Sciatic nerve (tissue), 2 donors: ENCODE results near the gene CYFIP2. TPM values are rescaled to one million over a fixed set of nuclear protein-coding genes. Genes with fewer than 3 reads are reported as not detected.
A peak's percentile ranks its signal among the peaks of the same experiment; 100 is the strongest.

ENCODE experiments used
- ATAC-seq: fragments of 200-7000 bp; cut with Tn5 transposase; one replicate; pipeline ENCODE4 v1.9.1; 2020; ENCODE audit warnings: mild to moderate bottlenecking, moderate library complexity
- DNase-seq: peaks from one replicate; pipeline ENCODE4 v3.0.0-alpha.2; 2020; ENCODE audit warnings: low spot score
- intact Hi-C: fragments of 100-400 bp; cut with DNase I; formaldehyde crosslinking; loops from one replicate; pipeline ENCODE4 v1.14.2; 2022
- total RNA-seq: library from RNA; stranded (reverse); fragmentation: NEBNext Ultra II Directional; extraction: Animal tissue kit (Norgen Biotek cat#: 25700); gene quantifications from one replicate; pipeline ENCODE4 v1.2.1, GENCODE V29; 2021
- donor health status: DM: no; HTN: no; CAD: no.
- donor health status: DM: no; HTN: no; CAD: no.

The CYFIP2 gene
- total RNA-seq, 1 donor from 2014 or later = 23.6 TPM

- DNase-seq (no peak), ATAC-seq (peak; percentile 24)
- intact Hi-C loops = loop anchor here (5.0 kb wide), 1 partner anchor 59 kb away; no protein-coding TSS in a partner anchor
Observed at GRCh38 chr5:157252711-157253465, 13.0 kb upstream of the CYFIP2 start.

- ATAC-seq = peak; percentile 92
- intact Hi-C loops = loop anchor here (5.0 kb wide), 1 partner anchor 59 kb away; no protein-coding TSS in a partner anchor
- peak; percentile 68 for DNase-seq
Observed at GRCh38 chr5:157253547-157253946, 12.4 kb upstream of the CYFIP2 start.

- DNase-seq (no peak), ATAC-seq (no peak)
- intact Hi-C loops = no loop called here
Observed at GRCh38 chr5:157258450-157258849, 7.5 kb upstream of the CYFIP2 start.

- ATAC-seq = no peak
- DNase-seq = no peak
- intact Hi-C loops = no loop called here
Observed at GRCh38 chr5:157259699-157260098, 6.2 kb upstream of the CYFIP2 start.

GRCh38 chr5:157263496-157264090 lies 2.3 kb upstream of the CYFIP2 start:
- DNase-seq (no peak), ATAC-seq (no peak)
- intact Hi-C loops = no loop called here

- ATAC-seq = no peak
- DNase-seq = no peak
- intact Hi-C loops = no loop called here
Observed at GRCh38 chr5:157266286-157267007, 524 bp downstream of the CYFIP2 start.

- intact Hi-C loops = no loop called here
- no peak for DNase-seq
Observed at GRCh38 chr5:157267025-157267424, 1.1 kb downstream of the CYFIP2 start.

GRCh38 chr5:157267761-157268480 lies 2.0 kb downstream of the CYFIP2 start:
- ATAC-seq (no peak), DNase-seq (no peak)
- intact Hi-C loops = no loop called here

More at GRCh38 chr5:157267025-157267424, 1.1 kb downstream of the CYFIP2 start:
- no peak for ATAC-seq

GRCh38 chr5:157269165-157269671 lies 3.3 kb downstream of the CYFIP2 start:
- DNase-seq (no peak), ATAC-seq (no peak)
- intact Hi-C loops = no loop called here

- DNase-seq (no peak), ATAC-seq (no peak)
- intact Hi-C loops = no loop called here
Observed at GRCh38 chr5:157269761-157270272, 3.9 kb downstream of the CYFIP2 start.

- intact Hi-C loops = no loop called here
- ATAC-seq (no peak), DNase-seq (no peak)
Observed at GRCh38 chr5:157270771-157271170, 4.8 kb downstream of the CYFIP2 start.

- DNase-seq (no peak), ATAC-seq (peak; percentile 30)
- intact Hi-C loops = no loop called here
Observed at GRCh38 chr5:157271740-157272271, 5.9 kb downstream of the CYFIP2 start.

- ATAC-seq (no peak), DNase-seq (no peak)
- intact Hi-C loops = no loop called here
Observed at GRCh38 chr5:157273131-157273556, 7.2 kb downstream of the CYFIP2 start.

GRCh38 chr5:157275403-157275802 lies 9.5 kb downstream of the CYFIP2 start:
- intact Hi-C loops = no loop called here
- ATAC-seq (no peak), DNase-seq (no peak)

- intact Hi-C loops = no loop called here
- DNase-seq (no peak), ATAC-seq (no peak)
Observed at GRCh38 chr5:157278319-157279037, 12.6 kb downstream of the CYFIP2 start.

- DNase-seq (no peak), ATAC-seq (peak; percentile 51)
- intact Hi-C loops = no loop called here
Observed at GRCh38 chr5:157279605-157280239, 13.8 kb downstream of the CYFIP2 start.

GRCh38 chr5:157280927-157281326 lies 15.0 kb downstream of the CYFIP2 start:
- ATAC-seq = no peak
- DNase-seq = no peak
- intact Hi-C loops = no loop called here

GRCh38 chr5:157282150-157282549 lies 16.2 kb downstream of the CYFIP2 start:
- DNase-seq (no peak), ATAC-seq (no peak)
- intact Hi-C loops = no loop called here
